Measurements from ENCODE around the gene ATG9B. TPM values are rescaled to one million over a fixed set of nuclear protein-coding genes. Genes with fewer than 3 reads are reported as not detected.

Gene ATG9B
- total RNA-seq, 1 experiment from 2014 or later, result 13.7 TPM

GRCh38 chr7:151035026-151035717, 10.9 kb upstream of the ATG9B start:
- ChIA-PET POLR2A (ENCODE audit: unreplicated experiment) (no interaction called here), CTCF (no interaction called here)
- DNase-seq, result no peak
- no peaks in the 10 kb centered on the region for H3K9me2 ChIP-seq (ENCODE audit: insufficient read depth)
- no peaks in the 10 kb centered on the region for H3K9me3 ChIP-seq (ENCODE audit: insufficient read depth, low read depth)
- peaks cover 8% of the 10 kb centered on the region; the same call in 1 of the 2 replicates for H3K79me2 ChIP-seq (ENCODE audit: low read depth)
- peaks cover 23% of the 10 kb centered on the region for H3F3A ChIP-seq (ENCODE audit: insufficient read depth, low read depth)
- H3K27me3 ChIP-seq (ENCODE audit: insufficient read depth, low read depth), result no peaks in the 10 kb centered on the region
- H3K27ac ChIP-seq, result no peak overlapping the region
- H3K4me1 ChIP-seq (replicated peaks; ENCODE audit: insufficient read depth), result peaks cover 24% of the 10 kb centered on the region
- H3K4me3 ChIP-seq, result no peak overlapping the region
- H4K20me1 ChIP-seq (ENCODE audit: insufficient read depth), result peaks cover 5% of the 10 kb centered on the region; the same call in 1 of the 2 replicates
- intact Hi-C loops (cut with micrococcal nuclease; ENCODE audit: unreplicated experiment), result no loop called here
- H2AFZ ChIP-seq, result no peak overlapping the region
- H3K4me2 ChIP-seq, result no peak overlapping the region
- no peaks in the 10 kb centered on the region; the same call in 1 of the 2 replicates for H3K36me3 ChIP-seq (ENCODE audit: low read depth)
- no peak for TF ChIP-seq EZH2 (IDR thresholded peaks at IDR 0.05; ENCODE audit: low read depth)
- TF ChIP-seq CTCF (conservative IDR thresholded peaks at IDR 0.05), result no peak
- BruUV-seq (replicated peaks), result no TSS peak

GRCh38 chr7:151034312-151035025, 10.2 kb upstream of the ATG9B start:
- ChIA-PET CTCF (no interaction called here), POLR2A (ENCODE audit: unreplicated experiment) (interaction anchor here (0.7 kb wide), 1 partner anchor 491 kb away, joined by 3 read pairs; no protein-coding TSS in a partner anchor)
- no peaks in the 10 kb centered on the region for H3K27me3 ChIP-seq (ENCODE audit: insufficient read depth, low read depth)
- no TSS peak for BruUV-seq (replicated peaks)
- H3K79me2 ChIP-seq (ENCODE audit: low read depth), result peaks cover 15% of the 10 kb centered on the region
- H3K9me3 ChIP-seq (ENCODE audit: insufficient read depth, low read depth), result no peaks in the 10 kb centered on the region
- no peak overlapping the region for H3K4me3 ChIP-seq
- no peak overlapping the region for H3K27ac ChIP-seq
- H4K20me1 ChIP-seq (ENCODE audit: insufficient read depth), result no peaks in the 10 kb centered on the region
- H3K9me2 ChIP-seq (ENCODE audit: insufficient read depth), result no peaks in the 10 kb centered on the region
- no peak overlapping the region for H2AFZ ChIP-seq
- DNase-seq, result no peak
- H3F3A ChIP-seq (ENCODE audit: insufficient read depth, low read depth), result peaks cover 16% of the 10 kb centered on the region
- H3K36me3 ChIP-seq (ENCODE audit: low read depth), result no peaks in the 10 kb centered on the region; the same call in 1 of the 2 replicates
- peaks cover 21% of the 10 kb centered on the region for H3K4me1 ChIP-seq (replicated peaks; ENCODE audit: insufficient read depth)
- TF ChIP-seq EZH2 (IDR thresholded peaks at IDR 0.05; ENCODE audit: low read depth), result no peak
- TF ChIP-seq CTCF (conservative IDR thresholded peaks at IDR 0.05), result no peak
- intact Hi-C loops (cut with micrococcal nuclease; ENCODE audit: unreplicated experiment), result no loop called here
- no peak overlapping the region for H3K4me2 ChIP-seq

GRCh38 chr7:151033864-151034249, 9.6 kb upstream of the ATG9B start:
- CTCF ChIA-PET, result no interaction called here
- no peaks in the 10 kb centered on the region for H3K9me2 ChIP-seq (ENCODE audit: insufficient read depth)
- TF ChIP-seq EZH2 (IDR thresholded peaks at IDR 0.05; ENCODE audit: low read depth), result no peak
- no peak for TF ChIP-seq CTCF (conservative IDR thresholded peaks at IDR 0.05)
- no peak overlapping the region for H3K4me2 ChIP-seq
- H3K27ac ChIP-seq, result no peak overlapping the region
- H2AFZ ChIP-seq, result no peak overlapping the region
- POLR2A ChIA-PET (ENCODE audit: unreplicated experiment), result interaction anchor here (0.7 kb wide), 1 partner anchor 492 kb away, joined by 3 read pairs; no protein-coding TSS in a partner anchor
- no peak for DNase-seq
- H3K36me3 ChIP-seq (ENCODE audit: low read depth), result no peaks in the 10 kb centered on the region; the same call in 1 of the 2 replicates
- no peaks in the 10 kb centered on the region for H3K9me3 ChIP-seq (ENCODE audit: insufficient read depth, low read depth)
- intact Hi-C loops (cut with micrococcal nuclease; ENCODE audit: unreplicated experiment), result no loop called here
- BruUV-seq (replicated peaks), result no TSS peak
- H3K4me3 ChIP-seq, result no peak overlapping the region
- peaks cover 21% of the 10 kb centered on the region for H3K79me2 ChIP-seq (ENCODE audit: low read depth)
- H3K4me1 ChIP-seq (replicated peaks; ENCODE audit: insufficient read depth), result peaks cover 21% of the 10 kb centered on the region
- peaks cover 12% of the 10 kb centered on the region for H3F3A ChIP-seq (ENCODE audit: insufficient read depth, low read depth)
- no peaks in the 10 kb centered on the region for H3K27me3 ChIP-seq (ENCODE audit: insufficient read depth, low read depth)
- no peaks in the 10 kb centered on the region for H4K20me1 ChIP-seq (ENCODE audit: insufficient read depth)
